Heart left ventricle (tissue), 16 donors: ENCODE data around the gene AR. TPM values are rescaled to one million over a fixed set of nuclear protein-coding genes. Genes with fewer than 3 reads are reported as not detected.

Experiments used
- ATAC-seq, 4 donors: fragments of 200-7000 bp; cut with Tn5 transposase; one replicate each; pipeline ENCODE4 v1.9.1; 2020 to 2022; ENCODE audit warnings: moderate library complexity in 4 of 4, mild to moderate bottlenecking in 3 of 4, moderate number of reproducible peaks in 1 of 4
- DNase-seq, 5 donors: peaks; one replicate each; pipeline ENCODE4 v3.0.0-alpha.2; 2020
- H3K27ac ChIP-seq, 12 donors: fragments of 200-600 bp; sonication (generic) in 4 of 12; one replicate each; pipeline versions ENCODE4 v1.5.0 to v1.8.0; 2016 to 2022; ENCODE audit warnings: mild to moderate bottlenecking in 2 of 12
- H3K27me3 ChIP-seq, 9 donors: fragments of 200-600 bp; sonication (generic) in 2 of 9; one replicate each; pipeline versions ENCODE4 v1.5.1 to v1.8.0; 2016 to 2022; ENCODE audit warnings: mild to moderate bottlenecking in 3 of 9
- H3K36me3 ChIP-seq, 9 donors: fragments of 200-600 bp; sonication (generic) in 2 of 9; one replicate each; pipeline versions ENCODE4 v1.5.0 to v1.8.0; 2018 to 2022; ENCODE audit warnings: mild to moderate bottlenecking in 2 of 9
- H3K4me1 ChIP-seq, 12 donors: fragments of 200-600 bp; sonication (generic) in 4 of 12; one replicate each; pipeline versions ENCODE4 v1.5.0 to v1.8.0; 2016 to 2022; ENCODE audit warnings: mild to moderate bottlenecking in 3 of 12
- H3K4me3 ChIP-seq, 12 donors: fragments of 200-600 bp; sonication (generic) in 4 of 12; one replicate each; pipeline versions ENCODE4 v1.5.0 to v1.8.0; 2017 to 2022; ENCODE audit warnings: mild to moderate bottlenecking in 9 of 12, moderate library complexity in 4 of 12
- H3K9me3 ChIP-seq, 12 donors: fragments of 200-600 bp; sonication (generic) in 4 of 12; one replicate each; pipeline versions ENCODE4 v1.5.0 to v1.8.0; 2016 to 2022; ENCODE audit warnings: mild to moderate bottlenecking in 1 of 12
- POLR2A ChIP-seq, 2 donors: fragments of 450-650 bp; IDR thresholded peaks; one replicate each; pipeline ENCODE4 v1.6.1; 2017; ENCODE audit warnings: antibody characterized with exemption in 2 of 2, mild to moderate bottlenecking in 2 of 2, moderate library complexity in 2 of 2
- WGBS, 4 donors: extraction: QIAGEN DNeasy Blood & Tissue Kit in 2 of 4; methylation state at CpG; one replicate each; pipeline versions ENCODE4 v1.1.5 to v1.1.7; 2013 to 2018; 5-methylcytosine and 5-hydroxymethylcytosine counted together
- intact Hi-C, 10 donors: fragments of 100-400 bp; cut with DNase I; formaldehyde crosslinking; loops; one replicate each; pipeline versions ENCODE4 v1.11.1 to v1.14.2; 2022
- polyA plus RNA-seq, 2 donors: library from polyadenylated mRNA; stranded (reverse); fragments of 200-250 nt; gene quantifications; one replicate each; pipeline ENCODE4 v1.2.3, GENCODE V29; 2013
- total RNA-seq, 9 donors: library from RNA; depleted of rRNA in 2 of 9; stranded (reverse); fragments of >200 nt in 2 of 9; fragmentation: NEBNext Ultra II Directional in 3 of 9; extraction: Animal tissue kit (Norgen Biotek cat#: 25700) in 3 of 9; gene quantifications; one replicate each; pipeline versions ENCODE4 v1.1.0 to v1.2.4, GENCODE V29; 2016 to 2023
- TF ChIP-seq, protein P1 (sequence below), 12 donors: fragments of 200-600 bp; sonication (generic) in 4 of 12; IDR thresholded peaks; one replicate each; pipeline versions ENCODE4 v1.5.0 to v1.8.0; 2018 to 2022; ENCODE audit warnings: antibody characterized with exemption in 12 of 12, mild to moderate bottlenecking in 5 of 12
- donor health status: ischemic (EF 13 %, LVEDD 7.1; RV severe dilation, severe dysfunction).
- donor health status: healthy with polysubstance abuse.
- donor health status: DM: no; HTN: yes; CAD: no.
- donor health status: DM: no; HTN: no; CAD: no.
- donor health status: ischemic (EF 25% LVEDD 6.9; RV normal size, moderate dysfunction).
- donor health status: ischemic (EF 25% LVEDD 5.7; RV mildly dilated, moderate dysfunction).
- donor health status: healthy.
- donor health status: DM: yes; HTN: yes; CAD: no.
- donor health status: ischemic (EF 35%, LVEDD 5.7; RV mildly dilated, moderate dysfunction).
- donor health status: nonischemic (EF 11% LVEDD 7.7; RV severe dilation, severe dysfunction).
- donor health status: DM: yes; HTN: yes; CAD: no.
- donor health status: PGD.
- donor health status: ischemic (EF 29% LVEDD 5.4; RV normal size, mild dysfunction).
- donor health status: nonischemic (EF 23%, LVEDD 6.1; RV moderate dilation, normal function).

The AR gene
- total and polyA plus RNA-seq, 11 donors: 3.0 to 30.1 (median 18.1) TPM

DNA sequence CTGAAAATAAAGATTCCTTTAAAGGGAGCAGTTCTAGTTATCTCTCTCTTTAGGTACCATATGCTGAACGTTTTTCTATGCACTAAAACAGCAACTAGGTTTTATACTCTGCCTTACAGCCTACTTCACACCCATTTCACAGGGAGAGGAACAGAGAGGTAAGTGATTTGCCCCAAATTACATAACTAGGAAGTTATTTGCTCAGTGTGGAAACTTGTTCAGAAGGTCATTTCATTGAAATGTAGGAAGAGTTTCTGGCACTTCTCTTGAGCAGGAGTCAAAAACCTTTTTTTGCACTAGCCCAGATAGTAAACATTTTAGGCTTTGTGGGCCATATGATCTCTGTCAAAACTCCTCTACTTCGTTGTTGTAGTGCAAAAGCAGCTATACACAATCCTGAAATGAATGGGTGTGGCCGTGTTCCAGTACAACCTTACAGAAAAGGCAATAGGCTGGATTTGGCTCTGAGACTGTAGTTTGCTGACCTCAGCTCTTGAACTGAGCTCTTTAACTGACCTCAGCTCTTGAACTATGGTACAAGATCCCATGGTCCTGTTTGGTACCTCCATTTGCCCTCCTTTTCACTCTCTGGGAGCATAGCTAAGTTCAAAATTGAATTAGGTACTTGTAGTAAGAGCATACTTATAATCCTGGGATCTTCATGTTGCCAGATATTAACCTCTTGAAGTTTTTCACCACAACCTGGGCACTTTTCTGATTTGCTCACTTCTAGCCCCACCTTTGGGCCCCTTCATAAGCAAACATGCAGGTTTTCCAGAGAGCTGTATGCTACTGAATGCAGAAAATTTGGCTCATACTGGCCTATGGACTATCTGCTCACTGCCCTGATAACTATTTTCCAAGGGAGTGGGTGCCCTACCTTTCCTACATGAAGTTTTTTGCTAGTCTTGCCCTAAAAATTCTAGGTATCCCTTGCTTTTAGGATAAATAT, 53.3 kb downstream of the AR start:
- Histone ChIP-seq H3K27ac (no peak overlapping the region), H3K27me3 (no peaks in the 10 kb centered on the region), H3K4me3 (no peak overlapping the region), H3K4me1 (peaks cover 0 to 4% (median 0%) of the 10 kb centered on the region in 12 donors), H3K9me3 (no peaks in the 10 kb centered on the region), H3K36me3 (no peaks in the 10 kb centered on the region)
- WGBS, 4 donors: 17 to 57% (median 38%) methylated on average over 3 of the region's 3 CpGs
- DNase-seq: no peak
- intact Hi-C loops: no loop called here
- no peak for ATAC-seq
- TF ChIP-seq POLR2A (IDR thresholded peaks at IDR 0.05): no peak
- TF ChIP-seq, protein P1, sequence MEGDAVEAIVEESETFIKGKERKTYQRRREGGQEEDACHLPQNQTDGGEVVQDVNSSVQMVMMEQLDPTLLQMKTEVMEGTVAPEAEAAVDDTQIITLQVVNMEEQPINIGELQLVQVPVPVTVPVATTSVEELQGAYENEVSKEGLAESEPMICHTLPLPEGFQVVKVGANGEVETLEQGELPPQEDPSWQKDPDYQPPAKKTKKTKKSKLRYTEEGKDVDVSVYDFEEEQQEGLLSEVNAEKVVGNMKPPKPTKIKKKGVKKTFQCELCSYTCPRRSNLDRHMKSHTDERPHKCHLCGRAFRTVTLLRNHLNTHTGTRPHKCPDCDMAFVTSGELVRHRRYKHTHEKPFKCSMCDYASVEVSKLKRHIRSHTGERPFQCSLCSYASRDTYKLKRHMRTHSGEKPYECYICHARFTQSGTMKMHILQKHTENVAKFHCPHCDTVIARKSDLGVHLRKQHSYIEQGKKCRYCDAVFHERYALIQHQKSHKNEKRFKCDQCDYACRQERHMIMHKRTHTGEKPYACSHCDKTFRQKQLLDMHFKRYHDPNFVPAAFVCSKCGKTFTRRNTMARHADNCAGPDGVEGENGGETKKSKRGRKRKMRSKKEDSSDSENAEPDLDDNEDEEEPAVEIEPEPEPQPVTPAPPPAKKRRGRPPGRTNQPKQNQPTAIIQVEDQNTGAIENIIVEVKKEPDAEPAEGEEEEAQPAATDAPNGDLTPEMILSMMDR (IDR thresholded peaks at IDR 0.05): no peak

DNA sequence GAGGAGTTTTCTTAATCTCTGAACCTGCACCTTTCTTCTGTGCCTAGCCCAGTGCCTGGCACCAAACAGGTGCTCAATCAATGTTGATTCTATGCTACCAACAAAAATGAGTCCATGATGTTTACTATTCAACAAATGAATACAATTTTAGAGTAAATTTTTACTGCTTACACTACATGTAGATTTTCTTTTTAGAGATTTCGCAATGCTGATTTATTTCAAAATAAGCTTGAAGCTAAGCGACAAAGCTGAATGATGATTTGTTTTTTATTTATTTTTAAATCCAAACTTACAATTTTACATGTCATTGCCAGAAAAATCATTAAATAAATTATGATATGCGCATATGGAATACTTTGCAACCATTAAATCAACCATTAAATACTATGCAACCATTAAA, 55.7 kb downstream of the AR start:
- intact Hi-C loops: no loop called here
- no peak overlapping the region for H3K27ac ChIP-seq
- no peaks in the 10 kb centered on the region for H3K27me3 ChIP-seq
- DNase-seq (no peak), ATAC-seq (no peak)
- WGBS, 4 donors: 76 to 96% (median 87%) methylated on average over 3 of the region's 3 CpGs
- TF ChIP-seq, protein P1 (IDR thresholded peaks at IDR 0.05): no peak
- no peak for TF ChIP-seq POLR2A (IDR thresholded peaks at IDR 0.05)
- H3K36me3 ChIP-seq: no peaks in the 10 kb centered on the region
- no peak overlapping the region for H3K4me3 ChIP-seq
- H3K9me3 ChIP-seq: no peaks in the 10 kb centered on the region
- peaks cover 0 to 3% (median 0%) of the 10 kb centered on the region in 12 donors for H3K4me1 ChIP-seq

DNA sequence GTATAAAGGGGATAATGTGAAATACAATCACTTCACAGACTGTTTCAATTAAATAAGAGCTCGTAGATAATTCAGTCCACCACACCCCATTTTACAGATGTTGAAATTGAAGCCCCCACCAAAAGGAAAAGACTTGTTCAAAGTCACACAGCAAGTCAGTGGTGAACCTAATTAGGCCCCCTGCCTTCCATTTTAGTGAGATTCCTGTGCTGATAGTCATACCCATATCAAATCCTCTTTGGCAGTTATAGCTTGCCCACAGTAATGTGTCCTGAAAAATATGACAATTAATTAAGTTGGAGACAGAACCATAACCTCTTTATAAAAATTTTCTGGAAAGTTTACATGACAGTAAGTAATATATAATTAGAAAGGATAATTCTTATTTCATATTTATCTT, 58.0 kb downstream of the AR start:
- intact Hi-C loops: no loop called here

More for the DNA sequence above, 58.0 kb downstream of the AR start:
- Histone ChIP-seq H3K4me3 (no peak overlapping the region), H3K4me1 (peaks cover 0 to 9% (median 0%) of the 10 kb centered on the region in 12 donors), H3K27me3 (no peaks in the 10 kb centered on the region), H3K27ac (no peak overlapping the region), H3K9me3 (no peaks in the 10 kb centered on the region), H3K36me3 (no peaks in the 10 kb centered on the region)
- WGBS, 4 donors: 63 to 93% (median 74%) methylated on average over 1 of the region's 1 CpG
- TF ChIP-seq POLR2A (IDR thresholded peaks at IDR 0.05): no peak
- TF ChIP-seq, protein P1 (IDR thresholded peaks at IDR 0.05): no peak
- no peak for ATAC-seq
- no peak for DNase-seq
